ENCODE results near the gene PAGE5.

GRCh38 chrX:55210931-55211677, 9.0 kb upstream of the PAGE5 start:
- TF ChIP-seq POLR2A (IDR thresholded peaks at IDR 0.05): no peak
- TF ChIP-seq, protein P1, sequence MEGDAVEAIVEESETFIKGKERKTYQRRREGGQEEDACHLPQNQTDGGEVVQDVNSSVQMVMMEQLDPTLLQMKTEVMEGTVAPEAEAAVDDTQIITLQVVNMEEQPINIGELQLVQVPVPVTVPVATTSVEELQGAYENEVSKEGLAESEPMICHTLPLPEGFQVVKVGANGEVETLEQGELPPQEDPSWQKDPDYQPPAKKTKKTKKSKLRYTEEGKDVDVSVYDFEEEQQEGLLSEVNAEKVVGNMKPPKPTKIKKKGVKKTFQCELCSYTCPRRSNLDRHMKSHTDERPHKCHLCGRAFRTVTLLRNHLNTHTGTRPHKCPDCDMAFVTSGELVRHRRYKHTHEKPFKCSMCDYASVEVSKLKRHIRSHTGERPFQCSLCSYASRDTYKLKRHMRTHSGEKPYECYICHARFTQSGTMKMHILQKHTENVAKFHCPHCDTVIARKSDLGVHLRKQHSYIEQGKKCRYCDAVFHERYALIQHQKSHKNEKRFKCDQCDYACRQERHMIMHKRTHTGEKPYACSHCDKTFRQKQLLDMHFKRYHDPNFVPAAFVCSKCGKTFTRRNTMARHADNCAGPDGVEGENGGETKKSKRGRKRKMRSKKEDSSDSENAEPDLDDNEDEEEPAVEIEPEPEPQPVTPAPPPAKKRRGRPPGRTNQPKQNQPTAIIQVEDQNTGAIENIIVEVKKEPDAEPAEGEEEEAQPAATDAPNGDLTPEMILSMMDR (IDR thresholded peaks at IDR 0.05): peak; percentile 10 to 42 (median 41)

Measured in right lobe of liver (tissue), 4 donors.